Measurements from ENCODE around the gene GLP2R. TPM values are rescaled to one million over a fixed set of nuclear protein-coding genes. Genes with fewer than 3 reads are reported as not detected.

The GLP2R gene
- total RNA-seq, 1 donor from 2014 or later: not detected

- Mint-ChIP-seq H3K4me3 (no peak overlapping the region), H3K27ac (no peak overlapping the region)
- no peak for DNase-seq (ENCODE audit: extremely low spot score, unreplicated experiment)
Measured at GRCh38 chr17:9844153-9844552, 18.4 kb downstream of the GLP2R start.

GRCh38 chr17:9845306-9845705, 19.6 kb downstream of the GLP2R start:
- Mint-ChIP-seq H3K4me1 (ENCODE audit: unreplicated experiment) (no peaks in the 10 kb centered on the region), H3K9me3 (no peaks in the 10 kb centered on the region)
- DNase-seq (ENCODE audit: extremely low spot score, unreplicated experiment): no peak

More at GRCh38 chr17:9844153-9844552, 18.4 kb downstream of the GLP2R start:
- Mint-ChIP-seq H3K27me3 (peaks cover 31% of the 10 kb centered on the region), H3K9me3 (no peaks in the 10 kb centered on the region), H3K4me1 (ENCODE audit: unreplicated experiment) (no peaks in the 10 kb centered on the region), H3K36me3 (no peaks in the 10 kb centered on the region)
- TF ChIP-seq CTCF (conservative IDR thresholded peaks at IDR 0.05): no peak

GRCh38 chr17:9850151-9850550, 24.4 kb downstream of the GLP2R start:
- H3K4me1 Mint-ChIP-seq (ENCODE audit: unreplicated experiment): no peaks in the 10 kb centered on the region
- H3K4me3 Mint-ChIP-seq: no peak overlapping the region
- H3K9me3 Mint-ChIP-seq: no peaks in the 10 kb centered on the region
- H3K27me3 Mint-ChIP-seq: peaks cover 16% of the 10 kb centered on the region
- H3K36me3 Mint-ChIP-seq: no peaks in the 10 kb centered on the region
- H3K27ac Mint-ChIP-seq: no peak overlapping the region
- no peak for TF ChIP-seq CTCF (conservative IDR thresholded peaks at IDR 0.05)
- no peak for DNase-seq (ENCODE audit: extremely low spot score, unreplicated experiment)

More at GRCh38 chr17:9845306-9845705, 19.6 kb downstream of the GLP2R start:
- no peak for TF ChIP-seq CTCF (conservative IDR thresholded peaks at IDR 0.05)
- Mint-ChIP-seq H3K36me3 (no peaks in the 10 kb centered on the region), H3K27me3 (peaks cover 23% of the 10 kb centered on the region), H3K27ac (no peak overlapping the region), H3K4me3 (no peak overlapping the region)

- Mint-ChIP-seq H3K27ac (no peak overlapping the region), H3K4me3 (no peak overlapping the region), H3K4me1 (ENCODE audit: unreplicated experiment) (no peaks in the 10 kb centered on the region), H3K36me3 (no peaks in the 10 kb centered on the region), H3K27me3 (peaks cover 11% of the 10 kb centered on the region), H3K9me3 (peaks cover 8% of the 10 kb centered on the region)
- TF ChIP-seq CTCF (conservative IDR thresholded peaks at IDR 0.05): no peak
- DNase-seq (ENCODE audit: extremely low spot score, unreplicated experiment): no peak
Measured at GRCh38 chr17:9854255-9854654, 28.5 kb downstream of the GLP2R start.

GRCh38 chr17:9855036-9855435, 29.3 kb downstream of the GLP2R start:
- Mint-ChIP-seq H3K4me1 (ENCODE audit: unreplicated experiment) (no peaks in the 10 kb centered on the region), H3K27me3 (peaks cover 11% of the 10 kb centered on the region), H3K27ac (no peak overlapping the region), H3K4me3 (no peak overlapping the region), H3K36me3 (no peaks in the 10 kb centered on the region), H3K9me3 (peaks cover 8% of the 10 kb centered on the region)
- no peak for DNase-seq (ENCODE audit: extremely low spot score, unreplicated experiment)
- no peak for TF ChIP-seq CTCF (conservative IDR thresholded peaks at IDR 0.05)

- DNase-seq (ENCODE audit: extremely low spot score, unreplicated experiment): no peak
- H3K4me1 Mint-ChIP-seq (ENCODE audit: unreplicated experiment): no peaks in the 10 kb centered on the region
- H3K36me3 Mint-ChIP-seq: no peaks in the 10 kb centered on the region
- H3K27me3 Mint-ChIP-seq: peaks cover 7% of the 10 kb centered on the region
- no peak for TF ChIP-seq CTCF (conservative IDR thresholded peaks at IDR 0.05)
- H3K27ac Mint-ChIP-seq: no peak overlapping the region
- no peak overlapping the region for H3K4me3 Mint-ChIP-seq
- peaks cover 8% of the 10 kb centered on the region for H3K9me3 Mint-ChIP-seq
Measured at GRCh38 chr17:9859781-9860180, 34.1 kb downstream of the GLP2R start.

Measured in type B pancreatic cell (in vitro differentiated cells).